Effector memory CD8-positive, alpha-beta T cell (primary cell): Measurements from ENCODE around the gene BARHL2.

Source experiments
- ATAC-seq: fragments of 150-1000 bp; cut with Tn5 transposase; replicated peaks from 2 replicates; pipeline ENCODE4 v1.10.0; 2021; ENCODE audit warnings: mild to moderate bottlenecking, moderate library complexity
- DNase-seq, 3 experiments: peaks; one replicate each; pipeline ENCODE4 v3.0.0; 2021
- H3K27ac Mint-ChIP-seq, 2 donors: one replicate each; pipeline ENCODE4 v1.8.0; 2022; ENCODE audit warnings: mild to moderate bottlenecking in 2 of 2, mixed read lengths in 2 of 2, moderate library complexity in 2 of 2
- H3K27me3 Mint-ChIP-seq, 2 donors: one replicate each; pipeline ENCODE4 v1.8.0; 2022; ENCODE audit warnings: mixed read lengths in 2 of 2
- H3K36me3 Mint-ChIP-seq: one replicate; pipeline ENCODE4 v1.8.0; 2022; ENCODE audit warnings: mild to moderate bottlenecking, moderate library complexity, mixed read lengths; ENCODE audit not compliant: insufficient read depth
- H3K4me1 Mint-ChIP-seq, 2 donors: one replicate each; pipeline ENCODE4 v1.8.0; 2022; ENCODE audit warnings: low read depth in 2 of 2, mixed read lengths in 2 of 2
- H3K4me3 Mint-ChIP-seq, 2 donors: one replicate each; pipeline ENCODE4 v1.8.0; 2022; ENCODE audit warnings: mild to moderate bottlenecking in 2 of 2, mixed read lengths in 2 of 2, moderate library complexity in 2 of 2
- H3K9me3 Mint-ChIP-seq, 2 donors: one replicate each; pipeline ENCODE4 v1.8.0; 2022; ENCODE audit warnings: mixed read lengths in 2 of 2

Gene BARHL2

DNA sequence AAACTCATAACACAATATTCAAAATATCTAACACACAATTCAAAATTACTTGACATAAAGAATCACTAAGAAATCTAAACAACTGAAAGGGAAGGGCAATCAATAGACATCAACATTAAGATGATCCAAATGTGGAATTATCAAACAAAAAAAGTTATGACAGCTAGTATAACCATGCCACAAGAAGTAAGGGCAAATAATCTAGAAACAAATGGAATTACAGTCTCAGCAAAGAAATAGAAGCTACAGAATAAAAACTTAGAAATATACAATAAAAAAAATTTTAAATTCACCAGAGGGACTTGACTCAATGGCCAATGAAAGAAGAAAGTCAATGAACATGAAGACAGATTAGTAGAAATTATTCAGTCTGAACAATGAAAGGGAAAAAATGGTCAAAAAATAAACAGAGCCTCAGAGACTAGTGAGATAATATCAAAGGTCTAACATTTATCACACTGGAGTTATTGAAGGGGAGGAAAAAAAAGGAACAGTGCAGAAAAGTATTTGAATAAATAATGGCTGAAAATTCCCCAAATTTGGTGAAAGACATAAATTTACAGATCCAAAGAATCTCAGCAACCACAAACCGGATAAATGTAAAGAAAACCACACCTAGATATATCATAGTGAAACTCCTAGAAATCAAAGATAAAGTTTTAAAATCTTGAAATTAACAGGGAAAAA lies 41.8 kb downstream of the BARHL2 start:
- Mint-ChIP-seq H3K27ac (no peak overlapping the region), H3K27me3 (peaks cover 30 to 52% of the 10 kb centered on the region in 2 donors), H3K4me3 (no peak overlapping the region), H3K4me1 (no peaks in the 10 kb centered on the region), H3K9me3 (peaks cover 3 to 19% of the 10 kb centered on the region in 2 donors), H3K36me3 (no peaks in the 10 kb centered on the region)
- DNase-seq (no peak), ATAC-seq (no peak)

DNA sequence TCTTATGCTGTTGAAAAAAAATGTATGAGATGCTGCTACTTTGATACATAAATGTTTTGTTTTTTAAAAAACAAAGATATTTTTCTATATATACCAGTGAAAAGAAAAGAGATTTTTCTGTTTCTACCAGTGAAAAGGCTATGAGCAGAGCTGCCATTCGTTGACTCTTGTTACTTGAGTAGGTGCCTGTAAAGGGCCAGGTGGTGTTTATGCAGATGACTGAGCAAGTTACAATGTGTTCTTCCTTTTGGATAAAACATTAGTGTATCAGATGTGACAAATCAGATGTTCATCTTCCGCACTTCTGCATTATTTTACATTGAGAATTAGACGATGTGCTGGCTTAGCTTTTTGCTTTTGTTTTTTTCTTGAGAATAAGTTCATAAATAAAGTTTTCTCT lies 45.4 kb downstream of the BARHL2 start:
- no peaks in the 10 kb centered on the region for H3K4me1 Mint-ChIP-seq
- no peaks in the 10 kb centered on the region for H3K36me3 Mint-ChIP-seq
- H3K4me3 Mint-ChIP-seq = no peak overlapping the region
- peaks cover 6 to 19% of the 10 kb centered on the region in 2 donors for H3K9me3 Mint-ChIP-seq
- peaks cover 24 to 43% of the 10 kb centered on the region in 2 donors for H3K27me3 Mint-ChIP-seq
- ATAC-seq (no peak), DNase-seq (no peak)
- no peak overlapping the region for H3K27ac Mint-ChIP-seq

DNA sequence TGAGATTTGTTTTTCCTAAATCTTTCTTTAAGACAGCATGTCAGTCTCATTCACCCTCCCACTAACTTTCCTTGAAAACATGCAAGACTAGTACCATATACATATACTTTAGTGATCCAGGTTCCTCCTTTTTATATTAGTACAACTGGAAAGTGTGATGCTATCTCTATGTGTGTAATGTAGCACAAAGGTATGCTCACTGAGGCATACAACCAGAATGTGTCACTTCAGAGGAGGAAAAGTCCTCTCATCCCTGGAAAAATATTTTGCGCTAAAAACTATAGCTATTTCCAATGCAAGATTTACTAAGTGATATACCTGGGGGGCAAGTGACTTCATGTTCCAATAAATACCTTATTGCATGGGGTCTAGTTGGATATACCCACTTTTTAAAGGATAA lies 45.9 kb downstream of the BARHL2 start:
- ATAC-seq = no peak
- Mint-ChIP-seq H3K27me3 (peaks cover 26 to 42% of the 10 kb centered on the region in 2 donors), H3K27ac (no peak overlapping the region), H3K9me3 (peaks cover 6 to 19% of the 10 kb centered on the region in 2 donors), H3K36me3 (no peaks in the 10 kb centered on the region), H3K4me3 (no peak overlapping the region), H3K4me1 (no peaks in the 10 kb centered on the region)
- no peak for DNase-seq
